KOPT-K1 (cell line): Measurements from ENCODE around the gene C2CD5.
A peak's percentile ranks its signal among the peaks of the same experiment; 100 is the strongest.
"Not testable (repeated sequence)": the region's sequence is repeated elsewhere in the genome, so short reads cannot be mapped to it uniquely, and the experiment has no call there.

Source experiments
- H3K27ac ChIP-seq: fragments of 200-600 bp; sonication (generic); 2 replicates; pipeline ENCODE4 v1.5.1; 2016; ENCODE audit warnings: antibody characterized with exemption, mild to moderate bottlenecking, low read depth, low read length; ENCODE audit not compliant: poor library complexity, severe bottlenecking
- H3K36me3 ChIP-seq: fragments of 200-600 bp; sonication (generic); 2 replicates; pipeline ENCODE4 v1.5.1; 2017; ENCODE audit warnings: antibody characterized with exemption, mild to moderate bottlenecking, low read length, moderate library complexity; ENCODE audit not compliant: insufficient read depth
- H3K9me3 ChIP-seq: fragments of 200-600 bp; sonication (generic); 2 replicates; pipeline ENCODE4 v1.5.1; 2017; ENCODE audit warnings: antibody characterized with exemption, low read length, mild to moderate bottlenecking; ENCODE audit not compliant: insufficient read depth, poor library complexity, severe bottlenecking

The C2CD5 gene, protein sequence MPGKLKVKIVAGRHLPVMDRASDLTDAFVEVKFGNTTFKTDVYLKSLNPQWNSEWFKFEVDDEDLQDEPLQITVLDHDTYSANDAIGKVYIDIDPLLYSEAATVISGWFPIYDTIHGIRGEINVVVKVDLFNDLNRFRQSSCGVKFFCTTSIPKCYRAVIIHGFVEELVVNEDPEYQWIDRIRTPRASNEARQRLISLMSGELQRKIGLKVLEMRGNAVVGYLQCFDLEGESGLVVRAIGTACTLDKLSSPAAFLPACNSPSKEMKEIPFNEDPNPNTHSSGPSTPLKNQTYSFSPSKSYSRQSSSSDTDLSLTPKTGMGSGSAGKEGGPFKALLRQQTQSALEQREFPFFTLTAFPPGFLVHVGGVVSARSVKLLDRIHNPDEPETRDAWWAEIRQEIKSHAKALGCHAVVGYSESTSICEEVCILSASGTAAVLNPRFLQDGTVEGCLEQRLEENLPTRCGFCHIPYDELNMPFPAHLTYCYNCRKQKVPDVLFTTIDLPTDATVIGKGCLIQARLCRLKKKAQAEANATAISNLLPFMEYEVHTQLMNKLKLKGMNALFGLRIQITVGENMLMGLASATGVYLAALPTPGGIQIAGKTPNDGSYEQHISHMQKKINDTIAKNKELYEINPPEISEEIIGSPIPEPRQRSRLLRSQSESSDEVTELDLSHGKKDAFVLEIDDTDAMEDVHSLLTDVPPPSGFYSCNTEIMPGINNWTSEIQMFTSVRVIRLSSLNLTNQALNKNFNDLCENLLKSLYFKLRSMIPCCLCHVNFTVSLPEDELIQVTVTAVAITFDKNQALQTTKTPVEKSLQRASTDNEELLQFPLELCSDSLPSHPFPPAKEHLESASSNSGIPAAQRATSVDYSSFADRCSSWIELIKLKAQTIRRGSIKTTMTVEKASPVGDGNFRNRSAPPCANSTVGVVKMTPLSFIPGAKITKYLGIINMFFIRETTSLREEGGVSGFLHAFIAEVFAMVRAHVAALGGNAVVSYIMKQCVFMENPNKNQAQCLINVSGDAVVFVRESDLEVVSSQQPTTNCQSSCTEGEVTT

DNA sequence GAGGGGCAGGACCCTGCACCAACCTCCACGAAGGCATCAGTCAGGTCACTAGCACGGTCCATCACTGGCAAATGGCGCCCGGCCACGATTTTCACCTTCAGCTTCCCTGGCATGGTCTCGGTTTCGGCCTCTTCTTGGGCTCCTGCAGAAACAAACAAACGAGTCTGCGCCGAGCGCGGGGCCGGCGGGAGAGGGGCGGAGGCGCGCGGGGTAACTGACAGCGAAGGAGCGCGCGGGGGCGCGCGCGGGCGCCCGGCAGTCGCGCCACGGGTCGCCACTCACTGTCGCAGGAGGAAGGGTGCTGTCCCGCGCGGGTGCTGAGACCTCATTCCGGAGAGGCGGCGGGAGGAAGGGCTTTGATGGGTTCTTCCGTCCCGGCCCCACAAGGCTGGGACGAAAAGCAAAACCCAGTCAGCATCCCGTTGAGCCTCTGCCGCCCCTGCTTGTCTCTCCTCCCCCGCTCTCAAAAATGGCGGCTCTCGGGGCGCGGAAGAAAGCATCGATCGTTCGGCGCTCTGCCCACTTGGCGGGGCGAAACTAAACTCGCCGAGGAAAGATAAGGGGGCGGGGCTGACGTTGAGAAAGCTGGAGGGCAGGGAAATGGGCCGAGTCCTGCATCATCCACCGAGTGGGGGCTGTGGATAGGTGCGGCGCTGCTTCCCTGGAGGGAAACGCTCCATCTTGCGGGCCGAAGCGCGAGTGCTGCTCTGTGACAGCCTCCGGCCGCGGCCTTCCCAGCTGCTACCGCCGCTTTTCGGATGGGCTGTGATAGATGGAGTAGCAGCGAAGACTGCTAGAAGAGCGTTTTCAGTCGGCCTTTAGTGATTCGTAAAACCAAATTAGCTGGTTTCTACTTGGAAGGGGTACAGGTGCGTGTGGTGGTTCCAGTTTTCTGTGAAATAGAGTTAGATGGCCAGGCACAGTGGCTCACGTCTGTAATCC lies at the start of gene C2CD5:
TSS of gene C2CD5 (minus strand) at position 505 of the 942 bp plus-strand sequence. CDS start at position 113, 392 bp downstream.
- Histone ChIP-seq H3K36me3 (peaks cover 18% of the 10 kb centered on the region), H3K27ac (peak within 1 kb of the TSS; percentile 92), H3K9me3 (no peaks in the 10 kb centered on the region)

DNA sequence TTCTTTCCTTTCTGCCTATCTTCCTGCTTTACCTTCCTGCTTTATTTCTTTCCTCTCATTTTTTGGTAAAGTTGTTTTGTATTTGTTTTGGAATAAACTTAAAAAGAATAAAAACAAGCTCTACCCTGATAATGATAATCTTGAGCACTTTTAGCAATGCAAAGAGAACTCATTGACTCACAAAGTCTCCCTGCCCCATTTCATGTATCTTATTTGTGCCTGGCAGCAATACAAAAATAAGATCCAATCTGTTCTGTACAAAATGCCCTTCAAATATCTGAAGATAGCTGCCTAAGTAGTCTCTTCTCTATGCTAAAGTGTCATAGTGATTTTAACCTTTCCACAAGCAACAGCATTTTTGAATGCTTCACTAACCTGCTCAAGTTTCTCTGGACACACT lies 49.5 kb upstream of the C2CD5 start:
- Histone ChIP-seq H3K36me3 (no peaks in the 10 kb centered on the region), H3K9me3 (no peaks in the 10 kb centered on the region), H3K27ac (no peak overlapping the region)

DNA sequence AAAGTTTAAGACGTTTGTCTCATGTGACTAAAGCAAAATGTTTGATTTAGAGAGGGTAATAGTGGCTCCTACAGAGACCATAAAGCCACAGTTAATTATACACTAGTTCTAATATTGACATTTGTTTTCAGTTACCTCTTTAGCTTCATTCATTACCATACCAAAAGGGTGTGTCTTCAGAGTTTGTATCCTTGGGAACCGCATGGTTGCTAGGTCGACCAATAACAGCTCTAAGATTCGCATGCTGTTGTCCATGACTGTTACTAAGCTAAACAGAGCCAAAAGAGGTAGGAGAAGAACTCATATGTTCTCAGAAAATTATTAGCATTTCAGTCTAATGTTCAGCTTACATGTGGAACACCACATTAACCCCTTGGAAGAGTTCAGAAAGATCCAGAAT lies 44.5 kb upstream of the C2CD5 start:
- Histone ChIP-seq H3K9me3 (no peaks in the 10 kb centered on the region), H3K27ac (no peak overlapping the region), H3K36me3 (no peaks in the 10 kb centered on the region)

DNA sequence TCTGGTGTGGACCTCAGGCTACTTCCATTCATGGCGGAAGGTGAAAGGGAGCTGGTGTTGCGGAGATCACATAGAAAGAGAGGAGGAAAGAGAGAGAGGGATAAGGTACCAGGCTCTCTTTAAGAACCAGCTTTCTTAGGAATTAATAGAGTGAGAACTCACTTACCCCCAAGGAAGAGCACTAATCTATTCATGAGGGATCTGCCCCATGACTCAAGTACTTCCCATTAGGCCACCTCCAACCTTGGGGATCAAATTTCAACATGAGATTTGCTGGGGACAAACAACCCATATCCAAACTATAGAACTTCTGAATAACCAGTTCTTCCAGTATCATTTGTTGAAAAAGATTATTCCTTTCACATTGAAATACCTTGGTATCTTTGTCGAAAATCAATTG lies 34.0 kb upstream of the C2CD5 start:
- Histone ChIP-seq H3K9me3 (no peaks in the 10 kb centered on the region), H3K36me3 (no peaks in the 10 kb centered on the region), H3K27ac (no peak overlapping the region)

DNA sequence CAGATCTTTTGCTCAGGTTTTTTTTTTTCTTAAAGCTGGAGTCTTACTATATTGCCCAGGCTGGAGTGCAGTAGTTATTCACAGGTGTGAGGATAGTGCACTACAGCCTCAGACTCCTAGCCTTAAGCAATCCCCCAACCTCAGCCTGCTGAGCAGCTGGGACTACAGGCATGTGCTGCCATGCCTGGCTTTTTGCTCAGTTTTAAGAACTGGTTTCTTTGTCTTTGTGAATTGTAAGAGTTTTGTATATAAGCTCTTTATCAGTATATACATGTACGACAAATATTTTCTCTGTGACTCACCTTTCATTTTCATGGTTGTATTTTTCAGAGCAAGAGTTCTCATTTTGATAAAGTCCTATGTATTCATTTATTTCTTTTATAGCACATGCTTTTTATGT lies 33.3 kb upstream of the C2CD5 start:
- H3K36me3 ChIP-seq: no peaks in the 10 kb centered on the region
- H3K27ac ChIP-seq: no peak overlapping the region
- H3K9me3 ChIP-seq: no peaks in the 10 kb centered on the region

DNA sequence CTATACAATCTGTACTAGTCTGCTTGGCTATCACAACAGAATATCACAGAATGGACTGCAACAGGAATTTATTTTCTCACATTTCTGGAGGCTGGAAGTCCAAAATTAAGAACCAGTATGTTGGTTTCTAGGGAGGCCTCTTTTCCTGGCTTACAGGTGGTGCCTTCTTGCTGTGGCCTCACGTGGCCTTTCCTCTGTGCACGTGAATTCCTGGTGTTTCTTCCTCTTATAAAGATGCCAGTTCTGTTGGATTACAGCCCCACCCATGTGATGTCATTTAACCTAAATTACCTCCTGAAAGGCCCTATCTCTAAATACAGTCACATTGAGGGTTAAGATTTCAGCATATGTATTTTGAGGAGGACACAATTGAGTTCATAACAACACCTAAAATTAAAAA lies 32.1 kb upstream of the C2CD5 start:
- H3K9me3 ChIP-seq: no peaks in the 10 kb centered on the region
- H3K27ac ChIP-seq: no peak overlapping the region
- H3K36me3 ChIP-seq: no peaks in the 10 kb centered on the region

DNA sequence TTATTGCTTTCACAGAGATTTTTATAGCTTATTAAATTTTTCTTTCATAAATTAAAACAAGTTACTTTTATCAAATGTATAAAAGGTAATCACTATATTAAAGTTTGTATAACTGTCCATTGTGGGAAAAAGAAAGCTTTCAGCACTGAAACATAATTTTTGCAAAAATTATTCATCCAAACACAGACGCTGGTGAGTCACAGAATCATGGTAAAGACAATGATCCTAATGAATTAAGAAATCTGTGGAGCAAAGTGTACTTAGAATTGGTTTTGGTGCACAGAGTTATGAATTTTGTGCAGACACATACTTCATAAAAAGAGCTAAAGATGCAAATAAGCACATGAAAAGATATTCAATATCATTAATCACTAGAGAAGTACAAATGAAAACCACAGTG lies 31.7 kb upstream of the C2CD5 start:
- Histone ChIP-seq H3K36me3 (no peaks in the 10 kb centered on the region), H3K27ac (no peak overlapping the region), H3K9me3 (no peaks in the 10 kb centered on the region)

DNA sequence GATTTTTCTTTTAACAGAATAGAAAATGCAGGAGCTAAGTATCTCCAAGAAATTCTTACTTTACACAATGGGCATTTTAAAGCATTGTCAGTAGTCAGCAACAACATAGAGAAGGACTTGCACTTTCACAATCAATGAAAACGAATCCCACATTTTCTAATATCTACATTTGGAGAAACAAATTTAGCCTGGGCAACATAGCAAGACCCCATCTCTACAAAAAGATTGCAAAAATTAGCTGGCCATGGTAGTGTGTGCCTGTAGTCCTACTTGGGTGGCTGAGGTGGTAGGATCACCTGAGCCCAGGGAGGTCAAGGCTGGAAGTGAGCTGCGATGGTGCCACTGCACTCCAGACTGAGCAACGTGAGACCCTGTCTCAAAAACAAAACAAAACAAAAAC lies 30.6 kb upstream of the C2CD5 start:
- Histone ChIP-seq H3K27ac (no peak overlapping the region), H3K36me3 (no peaks in the 10 kb centered on the region), H3K9me3 (no peaks in the 10 kb centered on the region)

DNA sequence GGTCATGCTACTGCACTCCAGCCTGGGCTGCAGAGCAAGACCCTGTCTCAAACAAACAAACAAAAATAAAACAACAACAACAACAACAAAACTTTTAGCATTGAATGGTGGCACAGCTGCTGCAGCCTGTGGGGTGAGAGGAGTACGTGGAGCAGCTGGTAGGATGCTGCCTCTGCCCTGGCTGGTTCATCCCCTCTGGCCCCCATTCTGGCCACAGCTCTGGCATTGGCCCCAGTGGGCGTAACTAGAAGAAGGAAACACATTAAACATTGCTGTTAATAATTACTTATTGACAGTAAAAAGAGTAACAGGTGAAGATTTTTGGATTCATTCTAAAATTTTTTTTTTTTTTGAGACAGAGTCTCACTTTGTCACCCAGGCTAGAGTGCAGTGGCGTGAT lies 28.8 kb upstream of the C2CD5 start:
- Histone ChIP-seq H3K36me3 (no peaks in the 10 kb centered on the region), H3K27ac (no peak overlapping the region), H3K9me3 (no peaks in the 10 kb centered on the region)

DNA sequence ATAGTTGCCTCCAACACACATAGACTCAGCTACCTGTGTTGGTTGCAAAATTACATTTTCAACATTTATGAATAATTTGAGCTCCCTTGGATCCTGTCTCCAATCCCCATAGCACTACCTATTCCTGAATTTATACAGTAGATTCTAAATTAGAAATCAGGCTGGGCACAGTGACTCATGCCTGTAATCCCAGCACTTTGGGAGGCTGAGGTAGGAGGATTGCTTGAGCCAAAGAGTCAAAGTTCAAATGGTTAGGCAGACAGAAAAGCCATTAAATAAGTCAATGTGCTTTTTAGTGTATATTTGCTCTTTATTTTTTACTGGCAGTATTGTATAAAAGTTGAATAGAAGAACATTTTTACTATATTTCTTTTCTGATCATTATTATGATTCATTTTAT lies 24.9 kb upstream of the C2CD5 start:
- H3K9me3 ChIP-seq: no peaks in the 10 kb centered on the region

DNA sequence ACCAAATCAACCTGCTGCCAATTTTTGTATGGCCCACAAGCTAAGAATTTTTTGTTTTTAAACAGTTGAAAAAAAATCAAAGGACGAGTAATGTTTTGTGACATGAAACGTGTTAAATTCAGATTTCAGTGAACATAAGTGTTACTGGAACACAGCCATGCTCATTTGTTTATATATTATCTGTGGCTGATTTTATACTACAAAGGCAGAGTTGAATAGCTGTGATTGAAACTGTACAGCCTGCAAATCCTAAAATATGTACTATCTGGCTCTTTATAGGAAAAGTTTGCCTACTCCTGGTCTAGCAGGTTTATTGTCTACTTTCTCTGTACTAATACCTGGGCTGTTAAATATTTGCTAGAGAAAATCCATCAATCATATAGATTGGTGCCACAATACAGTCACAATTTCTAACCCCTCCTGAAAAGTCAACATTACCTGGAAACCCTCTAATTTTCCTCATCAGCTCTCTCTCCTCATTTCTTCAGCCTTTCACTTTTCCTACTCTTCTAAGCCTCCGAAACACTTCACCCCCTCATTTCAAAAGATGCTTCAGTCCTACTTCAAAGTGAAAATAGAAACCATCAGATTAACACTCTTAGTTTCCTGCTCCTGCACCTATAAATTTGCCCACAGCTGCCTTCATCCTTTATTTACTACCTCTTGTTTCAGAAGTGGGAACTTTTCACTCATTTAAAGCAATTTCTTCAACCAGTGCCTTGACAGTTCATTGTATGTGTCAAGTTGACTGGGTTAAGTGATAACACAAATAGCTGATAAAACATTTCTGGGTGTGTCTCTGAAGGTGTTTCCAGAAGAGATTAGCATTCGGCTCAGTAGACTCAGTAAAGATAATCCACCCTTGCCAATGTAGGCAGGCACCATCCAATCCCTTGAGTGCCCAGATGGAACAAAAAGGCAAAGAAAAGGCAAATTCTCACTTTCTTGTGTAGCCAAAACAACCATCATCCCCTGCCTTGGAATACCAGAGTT lies 18.0 kb upstream of the C2CD5 start:
- H3K27ac ChIP-seq: no peak overlapping the region
- H3K9me3 ChIP-seq: no peaks in the 10 kb centered on the region
- no peaks in the 10 kb centered on the region for H3K36me3 ChIP-seq

More for the DNA sequence above, 24.9 kb upstream of the C2CD5 start:
- Histone ChIP-seq H3K36me3 (no peaks in the 10 kb centered on the region), H3K27ac (no peak overlapping the region)

DNA sequence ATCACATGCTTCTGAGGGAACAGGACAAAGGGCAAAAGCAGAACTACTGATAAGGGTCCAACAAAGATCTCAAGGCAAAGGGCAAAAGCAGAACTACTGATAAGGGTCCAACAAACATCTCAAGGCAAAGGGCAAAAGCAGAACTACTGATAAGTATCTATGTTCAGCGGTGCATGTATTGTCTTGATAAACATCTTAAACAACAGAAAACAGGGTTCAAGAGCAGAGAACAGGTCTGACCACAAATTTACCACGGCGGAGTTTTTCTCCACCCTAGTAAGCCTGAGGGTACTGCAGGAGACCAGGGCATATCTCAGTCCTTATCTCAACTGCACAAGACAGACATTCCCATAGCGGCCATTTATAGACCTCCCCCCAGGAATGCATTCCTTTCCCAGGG lies 10.4 kb upstream of the C2CD5 start:
- H3K36me3 ChIP-seq, H3K27ac ChIP-seq: not testable (repeated sequence)
- H3K9me3 ChIP-seq: peaks cover 12% of the 10 kb centered on the region

DNA sequence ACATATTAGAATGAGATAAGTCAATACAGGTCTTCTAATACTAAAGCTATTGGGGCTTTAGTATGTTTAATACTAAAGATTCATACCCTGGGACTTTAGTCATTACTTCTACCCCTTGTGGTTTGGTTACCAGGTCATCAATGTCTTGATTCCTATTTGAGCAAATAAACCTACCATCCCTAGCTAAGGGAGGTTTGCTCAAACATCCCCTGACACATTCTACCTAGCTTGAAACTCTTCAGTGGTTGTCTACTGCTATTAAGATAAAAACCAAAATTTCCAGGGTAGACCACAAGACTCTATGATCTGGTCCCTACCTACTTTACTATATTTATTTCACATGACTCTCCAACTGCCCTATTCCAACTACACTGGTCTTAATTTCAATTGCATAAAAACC lies 7.3 kb upstream of the C2CD5 start:
- H3K9me3 ChIP-seq: peaks cover 12% of the 10 kb centered on the region
- H3K36me3 ChIP-seq: no peaks in the 10 kb centered on the region
- no peak overlapping the region for H3K27ac ChIP-seq
